NCI-H524 (cell line): ENCODE measurements around the gene ANGPT4.

Experiments used
- DNase-seq, 2 experiments: peaks; one replicate each; lab custom pipeline; 2025; lab: John Stamatoyannopoulos, UW

Gene ANGPT4

GRCh38 chr20:939606-940005 lies 23.5 kb upstream of the ANGPT4 start:
- no peak for DNase-seq

- DNase-seq: no peak
These were observed 18.2 kb upstream of the ANGPT4 start for GRCh38 chr20:934186-934840.

- no peak for DNase-seq
These were observed 16.9 kb upstream of the ANGPT4 start for GRCh38 chr20:933029-933428.

- DNase-seq: no peak
These were observed 15.3 kb upstream of the ANGPT4 start for GRCh38 chr20:931401-931800.

DNA sequence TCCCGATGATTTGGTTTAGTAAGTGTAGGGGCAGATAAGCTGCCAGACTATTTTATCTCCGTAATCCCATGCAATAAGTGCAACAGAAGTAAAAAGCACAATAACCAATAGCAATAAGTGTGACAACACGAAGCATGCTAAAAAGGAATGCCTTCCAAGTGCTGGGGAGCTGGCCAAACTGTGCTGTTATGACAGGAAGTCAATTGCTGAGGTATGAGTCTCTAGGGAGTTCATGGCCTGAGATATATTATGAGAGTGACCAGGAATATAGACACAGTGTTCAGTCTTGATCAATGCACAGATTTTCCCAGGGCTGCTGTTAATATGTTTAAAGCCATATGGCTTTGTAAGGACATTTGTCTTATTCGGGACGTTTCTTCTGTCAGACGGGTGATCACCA lies 10.5 kb upstream of the ANGPT4 start:
- DNase-seq: no peak

DNA sequence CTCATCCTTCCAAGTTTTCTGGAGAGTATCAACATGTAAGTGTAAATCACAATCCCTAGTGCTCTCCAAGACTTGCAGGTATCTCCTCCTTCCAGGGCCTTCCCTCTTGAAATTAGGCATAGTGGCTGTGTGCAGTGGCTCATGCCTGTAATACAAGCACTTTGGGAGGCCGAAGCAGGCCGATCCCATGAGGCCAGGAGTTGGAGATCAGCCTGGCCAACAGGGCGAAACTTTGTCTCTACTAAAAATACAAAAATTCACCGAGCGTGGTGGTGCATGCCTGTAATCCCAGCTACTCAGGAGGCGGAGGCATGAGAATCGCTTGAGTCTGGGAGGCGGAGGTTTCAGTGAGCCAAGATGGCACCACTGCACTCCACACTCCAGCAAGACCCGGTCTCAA lies 9.4 kb upstream of the ANGPT4 start:
- DNase-seq: no peak

DNA sequence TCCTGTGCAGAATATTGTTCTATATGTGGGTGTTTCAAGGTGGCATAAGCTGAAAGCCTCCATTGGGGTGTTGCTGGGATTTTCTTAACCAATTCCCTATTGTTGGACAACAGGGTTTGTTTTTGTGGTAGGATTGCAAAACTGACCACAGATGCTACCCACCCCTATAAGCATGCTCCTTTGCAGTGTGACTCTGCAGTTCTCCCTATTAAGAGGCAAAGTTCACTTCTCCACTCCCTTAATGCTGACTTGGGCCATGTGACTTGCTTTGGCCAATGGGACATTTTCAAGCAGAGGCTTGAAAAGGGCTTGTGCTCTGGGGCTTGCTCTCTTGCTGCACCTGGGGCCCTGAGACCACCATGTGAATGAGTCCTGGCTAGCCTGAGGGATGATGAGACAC lies 8.5 kb upstream of the ANGPT4 start:
- DNase-seq: no peak

DNA sequence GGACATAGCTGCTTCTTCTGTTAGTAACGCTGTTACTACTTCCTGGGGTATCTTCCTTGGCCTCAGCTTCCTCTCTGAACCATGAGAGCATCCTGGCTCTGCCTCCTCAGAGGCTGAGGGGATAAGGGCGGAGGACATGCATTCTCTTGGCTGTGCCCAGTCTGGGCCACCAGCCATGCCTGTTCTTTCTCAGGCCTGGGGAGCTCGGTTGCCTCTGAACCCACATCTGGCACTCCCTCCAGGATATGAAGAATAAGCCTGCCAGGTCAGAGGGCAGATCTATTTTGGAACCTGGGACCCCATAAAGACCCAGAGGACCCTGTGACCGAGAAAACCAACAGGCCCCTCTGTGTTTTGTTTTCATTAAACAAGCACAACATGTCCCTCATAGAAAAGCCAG lies 6.6 kb upstream of the ANGPT4 start:
- no peak for DNase-seq

GRCh38 chr20:921068-921467 lies 4.9 kb upstream of the ANGPT4 start:
- DNase-seq: no peak

- DNase-seq: no peak
These were observed 4.2 kb upstream of the ANGPT4 start for GRCh38 chr20:920311-920710.

- no peak for DNase-seq
These were observed 3.4 kb upstream of the ANGPT4 start for GRCh38 chr20:919491-919916.

DNA sequence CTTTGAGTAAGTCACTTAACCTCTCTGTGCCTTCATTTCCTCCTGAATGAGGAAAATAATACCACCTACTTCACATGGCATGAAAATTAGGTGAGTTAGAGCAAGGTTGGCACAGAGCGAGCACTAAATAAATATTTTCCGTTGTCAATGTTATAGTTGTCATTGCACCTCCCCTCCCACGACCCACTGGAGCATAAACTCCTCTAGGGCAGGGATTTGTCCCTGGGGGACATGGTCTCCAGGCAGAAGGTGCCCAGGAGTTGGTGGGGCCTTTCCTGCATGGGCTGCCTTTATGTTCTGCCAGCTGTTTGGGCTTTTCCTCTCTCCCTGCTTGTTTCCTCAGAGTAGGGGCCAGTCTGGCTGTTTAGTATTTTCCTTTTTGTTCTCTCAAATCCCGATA lies 1.3 kb upstream of the ANGPT4 start:
- no peak for DNase-seq

GRCh38 chr20:916825-917224 lies 691 bp upstream of the ANGPT4 start:
- DNase-seq: no peak

DNA sequence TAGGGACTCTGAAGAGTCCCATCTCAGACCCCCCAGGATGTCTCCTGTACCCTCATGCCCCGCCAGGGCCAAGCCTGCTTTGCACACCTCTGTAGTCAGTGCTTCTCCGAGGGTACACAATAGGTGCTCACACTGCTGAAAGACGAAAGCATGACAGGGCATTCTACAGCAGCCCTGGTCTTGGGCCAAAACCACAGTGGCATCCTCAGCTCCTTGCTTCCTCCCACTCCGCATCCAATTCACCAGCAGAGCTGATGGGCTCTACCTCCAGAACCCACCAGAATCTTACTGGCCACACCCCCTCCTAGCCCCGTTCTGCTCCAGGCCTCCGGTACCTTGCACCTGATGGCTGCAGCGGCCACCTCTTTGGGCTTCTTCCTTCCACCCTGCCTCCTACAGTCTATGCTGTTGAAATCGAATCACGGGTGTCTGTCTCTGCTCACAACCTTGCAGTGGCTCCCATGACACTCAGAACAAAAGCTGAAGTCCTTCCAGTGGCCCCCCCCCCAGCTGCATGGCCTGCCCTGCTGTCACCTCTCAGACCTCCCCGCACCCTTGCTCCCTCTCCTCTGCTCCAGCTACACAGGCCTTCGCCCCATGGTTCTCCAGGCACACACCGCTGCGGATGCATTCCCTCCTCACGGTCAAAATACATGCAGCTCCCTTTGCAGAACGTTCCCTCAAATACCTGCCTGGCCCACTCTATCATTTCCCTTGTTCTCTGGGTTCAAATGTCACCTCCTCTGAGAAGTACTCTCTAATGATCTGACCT lies 1.2 kb downstream of the ANGPT4 start:
- DNase-seq: no peak

GRCh38 chr20:913306-913849 lies 2.8 kb downstream of the ANGPT4 start:
- DNase-seq: no peak

- no peak for DNase-seq
These were observed 4.1 kb downstream of the ANGPT4 start for GRCh38 chr20:911882-912600.

DNA sequence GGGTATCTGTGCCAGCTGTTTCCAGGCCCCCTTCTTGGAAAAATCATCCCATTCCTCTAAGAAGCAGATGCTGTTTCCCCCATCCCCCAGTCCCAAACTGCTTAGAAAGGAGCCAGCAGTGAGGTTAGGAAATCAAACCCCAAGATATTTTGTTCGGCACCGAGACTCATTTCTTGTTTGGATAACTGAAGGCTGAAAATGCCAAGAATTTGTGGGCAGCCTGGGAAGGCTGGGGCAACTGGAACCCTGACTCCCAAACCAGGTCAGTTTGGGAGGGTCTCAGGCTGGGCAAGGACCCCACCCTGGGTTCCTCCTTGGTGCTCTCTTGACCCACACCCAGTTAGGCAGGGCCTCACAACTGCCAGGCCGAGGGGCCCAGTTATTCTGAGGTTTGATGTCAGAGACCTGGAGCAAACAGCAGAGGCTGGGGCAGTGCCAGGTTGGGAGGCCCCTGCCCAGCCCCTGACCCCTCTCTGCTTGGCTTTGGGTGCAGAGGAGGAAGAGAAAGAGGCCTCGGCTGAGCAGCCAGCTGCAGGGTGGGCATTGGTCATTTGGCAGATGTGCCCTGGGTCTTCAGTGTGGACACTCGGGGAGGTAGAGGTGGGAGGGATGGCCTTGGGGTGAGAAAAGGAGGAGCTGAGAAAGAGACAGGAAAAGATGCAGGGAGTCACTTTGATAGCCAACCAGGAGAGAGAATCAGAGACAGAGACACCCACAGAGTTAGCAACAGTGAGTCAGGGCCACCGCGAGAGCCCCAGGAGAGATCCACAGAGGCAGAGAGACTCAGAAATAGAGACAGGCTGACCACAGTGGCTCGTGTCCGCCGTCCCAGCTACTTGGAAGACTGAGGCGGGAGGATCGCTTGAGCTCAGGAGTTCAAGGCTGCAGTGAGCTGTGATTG lies 5.0 kb downstream of the ANGPT4 start:
- peak in 1 of 2 experiments; percentile 44 for DNase-seq

- DNase-seq: no peak
These were observed 5.8 kb downstream of the ANGPT4 start for GRCh38 chr20:910132-910869.

- no peak for DNase-seq
These were observed 6.5 kb downstream of the ANGPT4 start for GRCh38 chr20:909641-910040.

GRCh38 chr20:906703-907270 lies 9.3 kb downstream of the ANGPT4 start:
- DNase-seq: no peak
